ENCODE data around the gene PCDHA12.
"Not testable (repeated sequence)": the region's sequence is repeated elsewhere in the genome, so short reads cannot be mapped to it uniquely, and the experiment has no call there.

DNA sequence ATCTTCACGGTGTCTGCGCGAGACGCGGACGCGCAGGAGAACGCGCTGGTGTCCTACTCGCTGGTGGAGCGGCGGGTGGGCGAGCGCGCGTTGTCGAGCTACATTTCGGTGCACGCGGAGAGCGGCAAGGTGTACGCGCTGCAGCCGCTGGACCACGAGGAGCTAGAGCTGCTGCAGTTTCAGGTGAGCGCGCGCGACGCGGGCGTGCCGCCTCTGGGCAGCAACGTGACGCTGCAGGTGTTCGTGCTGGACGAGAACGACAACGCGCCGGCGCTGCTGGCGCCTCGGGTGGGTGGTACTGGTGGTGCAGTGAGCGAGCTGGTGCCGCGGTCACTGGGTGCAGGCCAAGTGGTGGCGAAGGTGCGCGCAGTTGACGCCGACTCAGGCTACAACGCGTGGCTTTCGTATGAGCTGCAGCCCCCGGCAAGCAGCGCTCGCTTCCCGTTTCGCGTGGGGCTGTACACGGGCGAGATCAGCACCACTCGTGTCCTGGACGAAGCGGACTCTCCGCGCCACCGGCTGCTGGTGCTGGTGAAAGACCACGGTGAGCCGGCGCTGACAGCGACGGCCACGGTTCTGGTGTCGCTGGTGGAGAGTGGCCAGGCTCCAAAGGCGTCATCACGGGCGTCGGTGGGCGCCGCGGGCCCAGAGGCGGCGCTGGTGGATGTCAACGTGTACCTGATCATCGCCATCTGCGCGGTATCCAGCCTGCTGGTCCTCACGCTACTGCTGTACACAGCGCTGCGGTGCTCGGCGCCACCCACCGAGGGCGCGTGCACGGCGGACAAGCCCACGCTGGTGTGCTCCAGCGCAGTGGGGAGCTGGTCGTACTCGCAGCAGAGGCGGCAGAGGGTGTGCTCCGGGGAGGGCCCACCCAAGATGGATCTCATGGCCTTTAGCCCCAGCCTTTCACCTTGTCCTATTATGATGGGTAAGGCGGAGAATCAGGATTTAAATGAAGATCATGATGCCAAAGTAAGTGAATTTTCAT is 45.3 kb upstream of the PCDHA12 start:
- TF ChIP-seq, protein P1, sequence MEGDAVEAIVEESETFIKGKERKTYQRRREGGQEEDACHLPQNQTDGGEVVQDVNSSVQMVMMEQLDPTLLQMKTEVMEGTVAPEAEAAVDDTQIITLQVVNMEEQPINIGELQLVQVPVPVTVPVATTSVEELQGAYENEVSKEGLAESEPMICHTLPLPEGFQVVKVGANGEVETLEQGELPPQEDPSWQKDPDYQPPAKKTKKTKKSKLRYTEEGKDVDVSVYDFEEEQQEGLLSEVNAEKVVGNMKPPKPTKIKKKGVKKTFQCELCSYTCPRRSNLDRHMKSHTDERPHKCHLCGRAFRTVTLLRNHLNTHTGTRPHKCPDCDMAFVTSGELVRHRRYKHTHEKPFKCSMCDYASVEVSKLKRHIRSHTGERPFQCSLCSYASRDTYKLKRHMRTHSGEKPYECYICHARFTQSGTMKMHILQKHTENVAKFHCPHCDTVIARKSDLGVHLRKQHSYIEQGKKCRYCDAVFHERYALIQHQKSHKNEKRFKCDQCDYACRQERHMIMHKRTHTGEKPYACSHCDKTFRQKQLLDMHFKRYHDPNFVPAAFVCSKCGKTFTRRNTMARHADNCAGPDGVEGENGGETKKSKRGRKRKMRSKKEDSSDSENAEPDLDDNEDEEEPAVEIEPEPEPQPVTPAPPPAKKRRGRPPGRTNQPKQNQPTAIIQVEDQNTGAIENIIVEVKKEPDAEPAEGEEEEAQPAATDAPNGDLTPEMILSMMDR (IDR thresholded peaks at IDR 0.05; ENCODE audit: low read depth, low read length) = not testable (repeated sequence)
- not testable (repeated sequence) for TF ChIP-seq EZH2phosphoT487 (IDR thresholded peaks at IDR 0.05; ENCODE audit: low read depth)
